HEK293T (cell line): Measurements from ENCODE around the gene CCDC146.
"Not testable (repeated sequence)": the region's sequence is repeated elsewhere in the genome, so short reads cannot be mapped to it uniquely, and the experiment has no call there.

Experiments
- CTCF ChIA-PET: fragments of 350-600 bp; formaldehyde crosslinking; extraction: SDS; loops from one replicate; lab custom pipeline; 2021; ENCODE audit warnings: antibody characterized with exemption, inconsistent platforms; lab: Yijun Ruan, JAX
- POLR2A ChIA-PET: fragments of 350-600 bp; formaldehyde crosslinking; extraction: SDS; loops from one replicate; lab custom pipeline; 2020; ENCODE audit warnings: antibody characterized with exemption, inconsistent platforms; lab: Yijun Ruan, JAX
- DNase-seq: peaks from one replicate; pipeline ENCODE4 v3.0.0; 2012; ENCODE audit warnings: mixed read lengths; ENCODE audit errors: extremely low spot score
- FOXK2 ChIP-seq: fragments of 450-650 bp; IDR thresholded peaks from 2 replicates; pipeline ENCODE4 v1.6.1; 2016; ENCODE audit warnings: mild to moderate bottlenecking
- L3MBTL2 ChIP-seq: fragments of 450-650 bp; conservative IDR thresholded peaks from 2 replicates; pipeline ENCODE4 v1.6.1; 2016; ENCODE audit warnings: mild to moderate bottlenecking
- SUZ12 ChIP-seq: fragments of 450-650 bp; IDR thresholded peaks from 2 replicates; pipeline ENCODE4 v1.6.1; 2016; ENCODE audit warnings: mild to moderate bottlenecking

Gene CCDC146, protein sequence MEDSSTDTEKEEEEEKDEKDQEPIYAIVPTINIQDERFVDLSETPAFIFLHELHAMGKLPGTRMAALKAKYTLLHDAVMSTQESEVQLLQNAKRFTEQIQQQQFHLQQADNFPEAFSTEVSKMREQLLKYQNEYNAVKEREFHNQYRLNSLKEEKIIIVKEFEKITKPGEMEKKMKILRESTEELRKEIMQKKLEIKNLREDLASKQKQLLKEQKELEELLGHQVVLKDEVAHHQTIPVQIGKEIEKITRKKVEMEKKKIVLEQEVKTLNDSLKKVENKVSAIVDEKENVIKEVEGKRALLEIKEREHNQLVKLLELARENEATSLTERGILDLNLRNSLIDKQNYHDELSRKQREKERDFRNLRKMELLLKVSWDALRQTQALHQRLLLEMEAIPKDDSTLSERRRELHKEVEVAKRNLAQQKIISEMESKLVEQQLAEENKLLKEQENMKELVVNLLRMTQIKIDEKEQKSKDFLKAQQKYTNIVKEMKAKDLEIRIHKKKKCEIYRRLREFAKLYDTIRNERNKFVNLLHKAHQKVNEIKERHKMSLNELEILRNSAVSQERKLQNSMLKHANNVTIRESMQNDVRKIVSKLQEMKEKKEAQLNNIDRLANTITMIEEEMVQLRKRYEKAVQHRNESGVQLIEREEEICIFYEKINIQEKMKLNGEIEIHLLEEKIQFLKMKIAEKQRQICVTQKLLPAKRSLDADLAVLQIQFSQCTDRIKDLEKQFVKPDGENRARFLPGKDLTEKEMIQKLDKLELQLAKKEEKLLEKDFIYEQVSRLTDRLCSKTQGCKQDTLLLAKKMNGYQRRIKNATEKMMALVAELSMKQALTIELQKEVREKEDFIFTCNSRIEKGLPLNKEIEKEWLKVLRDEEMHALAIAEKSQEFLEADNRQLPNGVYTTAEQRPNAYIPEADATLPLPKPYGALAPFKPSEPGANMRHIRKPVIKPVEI

DNA sequence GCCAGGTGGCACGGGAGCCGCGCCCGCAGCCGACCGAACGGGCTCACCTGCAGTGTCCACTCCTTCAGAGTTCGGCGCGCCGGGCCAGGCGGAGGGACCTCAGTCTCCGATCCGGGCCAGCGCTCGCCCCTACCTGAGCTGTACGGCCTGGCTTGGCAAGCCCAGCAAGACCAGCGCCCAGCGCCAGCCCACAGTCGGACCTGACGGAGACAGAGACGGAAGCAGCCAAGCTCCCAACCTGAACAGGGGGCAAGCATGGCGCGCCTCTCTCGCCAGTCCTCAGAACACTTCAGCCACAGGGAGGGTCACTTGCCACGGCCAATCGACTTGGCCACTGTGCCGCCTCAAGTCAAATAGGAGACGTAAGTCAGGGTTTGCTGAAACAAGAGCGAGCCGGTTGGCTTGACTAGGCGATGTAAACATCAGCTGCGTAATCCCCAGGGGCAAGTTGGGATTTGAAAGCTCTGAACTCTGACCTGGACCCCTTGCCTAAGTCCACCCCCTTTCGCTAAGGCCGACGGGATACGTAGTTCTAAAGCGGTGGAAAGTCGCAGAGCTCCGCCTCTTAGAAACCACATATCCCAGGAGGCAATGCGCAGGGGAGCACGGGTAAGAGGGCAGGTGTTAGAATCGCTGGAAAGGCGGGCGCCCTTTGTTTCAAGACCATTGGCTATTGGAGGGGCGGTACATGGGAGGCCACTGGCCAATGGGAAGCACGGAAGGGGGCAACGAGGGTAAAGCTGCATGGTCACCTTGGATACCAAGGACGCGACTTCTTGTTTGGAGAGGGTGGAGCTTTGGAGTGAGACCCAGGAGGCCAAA, at the start of gene CCDC146:
Gene CCDC146 (plus strand): TSS at position 756 of the 822 bp plus-strand sequence. CDS start 45,054 bp downstream, outside the sequence.
- TF ChIP-seq FOXK2 (peak; percentile 73), L3MBTL2 (peak; percentile 39), SUZ12 (peak; percentile 88)
- CTCF ChIA-PET: interaction anchor here (0.9 to 1.0 kb wide), 3 partner anchors 125 to 210 kb away, joined by 3 to 5 read pairs (median 3); no protein-coding TSS in a partner anchor
- POLR2A ChIA-PET: interaction anchor here (0.7 kb wide), 1 partner anchor 573 kb away, joined by 3 read pairs; no protein-coding TSS in a partner anchor
- DNase-seq: peak; percentile 79

DNA sequence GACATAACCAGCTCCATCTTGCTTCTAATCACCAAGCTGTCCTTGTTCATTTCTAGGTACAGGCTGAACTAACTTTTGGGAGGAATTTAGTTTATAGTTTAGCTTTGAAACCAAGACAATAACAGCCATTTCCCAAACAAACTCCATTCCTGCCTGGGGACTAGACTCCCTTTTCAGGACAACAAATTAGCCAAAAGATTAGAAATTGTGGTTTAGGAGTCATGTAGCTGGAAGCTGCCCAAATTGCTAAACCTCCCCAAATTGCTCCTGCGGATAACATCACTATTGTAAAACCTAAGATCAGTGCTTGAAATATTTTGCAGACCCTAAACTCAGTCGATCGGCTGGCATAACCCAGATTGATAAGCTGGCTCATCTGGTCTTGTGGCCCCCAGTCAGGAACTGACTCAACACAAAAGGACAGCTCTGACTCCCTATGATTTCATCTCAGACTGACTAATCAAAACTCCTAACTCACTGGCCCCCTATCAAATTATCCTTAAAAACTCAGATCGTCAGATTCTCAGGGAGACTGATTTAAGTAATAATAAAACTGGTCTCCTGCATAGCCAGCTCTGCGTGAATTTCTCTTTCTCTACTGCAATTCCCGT, 47.5 kb upstream of the CCDC146 start:
- POLR2A ChIA-PET, DNase-seq, CTCF ChIA-PET: not testable (repeated sequence)

DNA sequence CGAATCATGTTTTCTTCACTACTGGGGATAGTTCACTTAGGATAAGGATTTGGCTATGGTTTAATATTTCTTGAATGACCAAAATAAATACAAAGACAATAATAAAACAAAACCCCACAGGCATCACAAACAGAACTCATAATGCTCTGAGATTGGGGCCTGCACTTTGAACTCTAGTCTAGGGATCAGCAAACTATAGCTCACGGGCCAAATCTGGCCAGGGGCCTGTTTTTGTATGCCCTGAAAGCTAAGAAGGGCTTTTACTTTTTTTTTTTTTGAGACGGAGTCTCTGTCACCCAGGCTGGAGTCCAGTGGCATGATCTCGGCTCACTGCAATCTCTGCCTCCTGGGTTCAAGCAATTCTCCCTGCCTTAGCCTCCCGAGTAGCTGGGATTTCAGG, 45.4 kb upstream of the CCDC146 start:
- POLR2A ChIA-PET: not testable (repeated sequence)

DNA sequence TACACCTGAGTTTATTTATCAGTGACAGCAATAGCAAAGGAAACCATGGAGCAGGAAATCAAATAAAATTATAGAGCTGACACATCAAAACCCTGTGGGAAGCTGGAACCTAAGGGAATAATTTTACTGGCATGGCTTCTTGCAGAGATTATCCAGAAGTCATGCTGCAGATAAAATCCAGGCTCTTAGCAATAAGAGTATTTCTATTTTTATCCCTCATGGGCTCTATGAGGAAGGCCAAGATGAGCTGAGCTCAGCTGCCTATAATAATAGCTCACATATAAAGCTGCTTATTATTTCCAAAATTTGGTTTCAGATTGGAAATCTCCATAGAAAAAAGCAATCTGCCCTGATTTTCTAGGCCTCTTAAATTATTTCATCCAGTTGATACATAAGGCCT, 43.3 kb upstream of the CCDC146 start:
- POLR2A ChIA-PET, CTCF ChIA-PET, DNase-seq: not testable (repeated sequence)

More for the DNA sequence above, 45.4 kb upstream of the CCDC146 start:
- DNase-seq, CTCF ChIA-PET: not testable (repeated sequence)

DNA sequence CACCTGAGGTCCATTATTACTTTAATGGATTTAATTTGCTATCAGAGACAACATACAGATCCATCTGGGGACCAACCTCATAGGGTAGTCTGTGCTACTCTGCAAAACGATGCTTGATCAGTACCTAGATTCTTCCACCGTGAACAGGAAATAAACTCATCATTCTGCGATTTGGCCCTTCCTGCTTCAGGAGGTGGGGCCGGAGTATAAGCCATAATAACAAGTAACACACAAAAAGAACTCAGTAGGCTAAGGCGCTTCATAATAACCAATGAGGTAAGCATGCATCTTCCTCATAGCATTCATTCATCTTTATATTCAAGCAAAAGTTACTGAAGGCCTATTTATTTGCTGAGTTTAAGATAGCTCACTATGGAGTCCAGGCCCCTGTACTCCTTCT, 42.8 kb upstream of the CCDC146 start:
- DNase-seq, CTCF ChIA-PET, POLR2A ChIA-PET: not testable (repeated sequence)

DNA sequence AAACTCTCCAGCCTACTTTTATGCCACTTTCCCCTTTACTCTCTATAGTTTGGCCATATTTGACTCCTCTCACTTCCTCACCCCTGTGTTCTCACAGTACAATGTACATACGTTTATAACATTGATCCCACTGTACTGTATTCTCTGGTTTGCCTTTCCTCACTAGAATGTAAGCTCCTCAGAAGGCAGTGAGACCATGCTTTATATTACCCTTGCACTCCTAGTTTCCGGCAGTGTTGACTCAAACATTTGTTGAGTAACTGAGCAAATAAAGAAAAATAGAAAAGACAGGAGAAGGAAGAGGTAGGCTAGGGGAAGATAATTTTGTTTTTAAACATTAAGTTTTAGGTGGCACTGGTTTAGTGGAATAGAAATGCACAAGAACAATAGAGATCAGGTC, 42.2 kb upstream of the CCDC146 start:
- CTCF ChIA-PET, POLR2A ChIA-PET, DNase-seq: not testable (repeated sequence)

DNA sequence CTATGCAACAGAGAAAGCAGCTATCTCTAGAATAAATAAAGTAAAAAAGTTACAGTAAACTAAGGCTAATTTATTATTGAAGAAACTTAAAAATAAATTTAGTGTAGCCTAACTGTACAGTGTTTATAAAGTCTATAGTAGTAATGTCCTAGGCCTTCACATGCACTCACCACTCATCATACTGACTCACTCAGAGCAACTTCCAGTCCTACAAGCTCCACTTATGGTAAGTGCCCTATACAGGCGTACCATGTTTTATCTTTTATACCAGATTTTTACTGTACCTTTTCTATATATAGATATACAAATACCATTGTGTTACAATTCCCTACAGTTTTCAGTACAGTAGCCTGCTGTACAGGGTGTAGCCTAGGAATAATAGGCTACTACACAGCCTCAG, 40.2 kb upstream of the CCDC146 start:
- DNase-seq, CTCF ChIA-PET, POLR2A ChIA-PET: not testable (repeated sequence)

DNA sequence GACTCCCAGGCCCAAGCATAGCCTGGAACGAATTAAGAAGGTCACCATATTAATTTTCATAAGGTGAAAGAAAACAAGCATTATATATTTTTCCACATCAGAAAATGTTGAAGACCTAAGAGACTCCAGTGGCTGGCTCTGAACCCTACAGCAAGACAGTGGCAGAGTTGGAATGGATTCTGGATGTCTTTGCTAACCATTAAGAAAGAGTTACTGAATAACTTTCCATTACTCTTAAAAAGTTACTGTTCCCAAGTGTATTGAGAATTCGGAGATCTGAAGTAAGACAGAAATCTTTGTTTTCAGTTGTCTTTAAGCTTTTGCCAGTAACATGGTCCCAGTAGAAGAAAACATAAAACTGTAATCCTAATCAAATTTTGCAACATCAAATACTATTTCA, 30.1 kb upstream of the CCDC146 start:
- CTCF ChIA-PET, POLR2A ChIA-PET, DNase-seq: not testable (repeated sequence)

DNA sequence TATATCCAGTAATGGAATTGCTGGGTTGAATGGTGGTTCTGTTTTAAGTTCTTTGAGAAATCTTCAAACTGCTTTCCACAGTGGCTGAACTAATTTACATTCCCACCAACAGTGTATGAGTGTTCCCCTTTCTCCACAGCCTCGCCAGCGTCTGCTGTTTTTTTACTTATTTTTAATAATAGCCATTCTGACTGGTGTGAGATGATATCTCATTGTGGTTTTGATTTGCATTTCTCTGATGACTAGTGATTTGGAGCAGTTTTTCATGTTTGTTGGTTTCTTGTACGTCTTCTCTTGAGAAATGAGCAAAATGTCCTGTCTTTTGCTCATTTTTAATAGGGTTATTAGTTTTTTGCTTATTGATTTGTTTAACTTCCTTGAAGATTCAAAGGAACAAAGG, 21.9 kb upstream of the CCDC146 start:
- DNase-seq, CTCF ChIA-PET, POLR2A ChIA-PET: not testable (repeated sequence)

DNA sequence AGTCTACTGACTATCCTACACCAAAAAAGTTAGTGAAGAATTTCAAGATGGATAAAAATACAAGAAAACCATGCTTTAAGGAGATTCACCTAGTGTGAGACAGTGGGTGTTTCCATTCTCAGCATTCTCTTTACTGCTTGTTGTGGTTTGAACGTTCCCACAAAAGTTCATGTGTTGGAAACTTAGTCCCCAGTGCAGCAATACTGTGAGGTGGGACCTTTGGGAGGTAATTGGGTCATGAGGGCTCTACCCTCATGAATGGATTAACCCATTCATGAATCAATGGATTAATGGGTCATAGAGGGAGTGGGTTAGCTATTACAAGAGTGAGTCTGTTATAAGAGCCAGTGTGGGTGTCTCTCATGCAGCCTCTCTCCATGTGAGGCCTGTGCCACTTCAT, 21.2 kb upstream of the CCDC146 start:
- DNase-seq, CTCF ChIA-PET, POLR2A ChIA-PET: not testable (repeated sequence)

DNA sequence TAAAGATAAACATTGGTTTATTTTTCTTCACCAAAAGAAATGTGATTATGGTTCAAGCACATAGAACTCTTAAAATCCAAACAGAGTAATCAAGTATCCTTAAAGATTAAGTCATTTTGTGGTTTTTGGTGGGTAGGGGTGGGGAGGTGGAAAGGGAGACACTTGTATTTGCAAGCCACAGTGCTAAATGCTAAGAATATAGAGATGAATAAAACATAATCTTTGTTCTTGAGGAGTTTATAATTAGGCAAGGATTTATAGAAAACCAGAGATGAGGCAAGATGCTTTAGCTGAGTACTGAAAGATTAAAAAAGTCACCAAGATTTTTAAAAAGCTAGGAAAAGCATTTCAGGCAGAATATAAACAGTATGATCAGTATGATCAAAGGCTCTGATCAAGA, 19.7 kb upstream of the CCDC146 start:
- CTCF ChIA-PET, POLR2A ChIA-PET, DNase-seq: not testable (repeated sequence)

DNA sequence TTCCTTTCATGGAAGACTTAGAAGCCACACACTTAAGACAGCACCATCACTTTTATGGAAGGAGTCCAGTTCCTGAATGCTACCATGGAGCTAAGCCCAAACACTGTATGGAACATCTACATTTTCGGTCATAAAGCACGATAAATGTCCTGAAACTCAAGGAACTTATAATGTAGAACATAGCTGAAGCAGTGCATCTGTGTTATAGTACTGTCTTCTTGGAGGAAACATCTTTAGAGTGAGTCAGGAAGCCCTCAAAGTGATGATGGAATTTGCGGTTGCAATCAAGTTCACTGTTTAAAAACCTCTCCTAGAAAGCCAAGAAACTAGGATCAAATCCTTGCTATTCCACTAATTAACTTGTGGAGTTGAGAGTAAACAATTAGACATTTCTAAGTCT, 16.5 kb upstream of the CCDC146 start:
- POLR2A ChIA-PET, DNase-seq, CTCF ChIA-PET: not testable (repeated sequence)

DNA sequence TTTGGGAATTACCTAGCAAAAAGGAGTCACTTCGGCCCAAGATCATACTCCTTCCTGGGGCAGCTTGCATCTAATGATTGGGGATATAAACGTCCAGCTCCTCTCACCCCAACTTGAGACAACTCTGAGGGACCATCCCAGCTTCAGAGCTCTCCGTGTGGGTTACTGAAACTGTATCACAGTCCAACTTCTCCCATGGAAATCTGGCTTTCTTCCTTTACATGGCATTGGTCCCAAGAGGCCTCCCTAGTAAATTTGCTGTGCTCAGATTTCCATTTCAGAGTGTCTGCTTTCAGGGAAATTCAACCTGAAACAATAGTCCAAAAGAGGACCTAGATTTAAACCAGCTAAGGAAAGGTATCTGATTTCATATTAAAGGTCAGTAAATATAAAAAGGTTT, 14.8 kb upstream of the CCDC146 start:
- CTCF ChIA-PET, DNase-seq, POLR2A ChIA-PET: not testable (repeated sequence)

DNA sequence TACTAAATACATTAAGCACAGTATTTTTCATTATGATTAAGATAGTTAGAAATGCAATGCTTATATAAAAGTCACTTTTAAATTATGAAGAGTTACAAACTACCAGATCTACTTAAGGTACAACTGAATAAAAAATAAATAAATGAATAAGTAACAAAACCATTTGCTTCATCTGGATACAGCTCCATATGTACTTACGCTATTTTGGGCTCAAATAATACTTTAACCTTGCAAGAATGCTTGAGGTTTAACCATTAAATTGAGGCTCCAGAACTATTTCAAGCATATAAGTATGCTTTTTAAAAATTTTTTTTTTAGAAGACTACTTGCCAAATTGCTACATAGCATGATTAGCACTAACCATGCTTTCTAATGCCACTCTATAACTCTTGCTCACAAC, 14.1 kb upstream of the CCDC146 start:
- POLR2A ChIA-PET, DNase-seq, CTCF ChIA-PET: not testable (repeated sequence)
